ENCODE results near the gene CBLN4.

Gene CBLN4

DNA sequence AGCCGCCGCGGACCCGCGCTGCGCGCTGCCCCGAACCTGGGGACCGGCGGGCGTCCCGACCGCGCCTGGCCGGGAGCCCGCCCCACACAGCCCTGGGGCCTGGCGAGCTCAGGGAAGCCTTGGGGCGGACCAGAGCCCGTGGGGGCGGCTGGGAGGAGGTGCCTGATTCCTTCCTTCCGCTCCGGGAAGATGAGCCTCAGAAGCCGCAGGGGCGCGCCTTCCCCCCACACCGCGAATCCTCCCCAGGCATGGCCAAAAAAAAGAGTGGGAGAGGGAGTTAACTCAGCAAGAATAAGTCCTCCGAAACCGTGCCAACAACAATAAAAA lies at the start of gene CBLN4:
TSS of gene CBLN4 (minus strand) at position 131 of the 327 bp plus-strand sequence. CDS start 1,348 bp downstream, outside the sequence.
- no peak for DNase-seq (ENCODE audit: low read depth, low spot score)

GRCh38 chr20:56043227-56043626 lies 37.9 kb upstream of the CBLN4 start:
- no peak for DNase-seq (ENCODE audit: low read depth, low spot score)

GRCh38 chr20:56032251-56032650 lies 26.9 kb upstream of the CBLN4 start:
- no peak for DNase-seq (ENCODE audit: low read depth, low spot score)

GRCh38 chr20:56018716-56019115 lies 13.4 kb upstream of the CBLN4 start:
- DNase-seq (ENCODE audit: low read depth, low spot score) = no peak

GRCh38 chr20:56018194-56018593 lies 12.9 kb upstream of the CBLN4 start:
- DNase-seq (ENCODE audit: low read depth, low spot score) = no peak

GRCh38 chr20:56017560-56017959 lies 12.2 kb upstream of the CBLN4 start:
- no peak for DNase-seq (ENCODE audit: low read depth, low spot score)

DNA sequence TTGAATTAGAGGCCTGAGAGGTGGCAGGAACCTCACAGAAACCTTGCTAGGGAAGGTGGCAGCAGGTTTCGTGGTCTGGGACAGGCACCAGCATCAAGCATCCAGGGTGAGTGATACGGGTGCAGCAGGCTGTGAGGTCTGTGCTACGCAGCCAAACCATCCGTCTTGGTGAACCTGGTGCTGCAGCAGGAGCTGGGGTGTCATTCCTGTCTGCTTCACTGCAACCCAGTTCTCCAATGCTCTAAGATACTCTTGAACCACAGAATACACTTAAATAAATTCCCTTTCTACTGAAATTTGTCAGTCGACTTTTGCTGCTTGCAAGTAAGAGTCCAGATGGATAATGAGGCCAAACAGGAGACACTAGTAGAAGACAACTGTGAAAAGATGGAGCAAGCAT lies 9.7 kb upstream of the CBLN4 start:
- no peak for DNase-seq (ENCODE audit: low read depth, low spot score)

DNA sequence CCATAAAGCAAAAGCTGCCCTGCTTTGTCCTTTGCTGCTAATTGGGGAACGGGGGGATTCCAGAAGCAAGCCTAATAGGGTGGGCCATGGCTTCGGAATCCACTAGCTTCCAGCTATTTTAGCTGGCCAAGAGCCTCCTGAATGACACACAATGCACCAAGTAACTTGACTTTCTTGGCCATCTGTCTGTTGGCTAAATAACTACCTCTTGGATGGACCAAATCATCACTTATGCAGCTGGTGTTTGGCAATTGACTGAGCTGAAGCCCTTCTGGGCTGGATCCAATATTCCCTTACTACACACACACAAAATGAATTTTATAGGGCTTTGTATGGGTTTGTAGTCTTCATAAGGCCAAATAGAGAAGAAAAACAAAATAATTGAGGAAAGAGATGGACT lies 8.8 kb upstream of the CBLN4 start:
- DNase-seq (ENCODE audit: low read depth, low spot score) = no peak

DNA sequence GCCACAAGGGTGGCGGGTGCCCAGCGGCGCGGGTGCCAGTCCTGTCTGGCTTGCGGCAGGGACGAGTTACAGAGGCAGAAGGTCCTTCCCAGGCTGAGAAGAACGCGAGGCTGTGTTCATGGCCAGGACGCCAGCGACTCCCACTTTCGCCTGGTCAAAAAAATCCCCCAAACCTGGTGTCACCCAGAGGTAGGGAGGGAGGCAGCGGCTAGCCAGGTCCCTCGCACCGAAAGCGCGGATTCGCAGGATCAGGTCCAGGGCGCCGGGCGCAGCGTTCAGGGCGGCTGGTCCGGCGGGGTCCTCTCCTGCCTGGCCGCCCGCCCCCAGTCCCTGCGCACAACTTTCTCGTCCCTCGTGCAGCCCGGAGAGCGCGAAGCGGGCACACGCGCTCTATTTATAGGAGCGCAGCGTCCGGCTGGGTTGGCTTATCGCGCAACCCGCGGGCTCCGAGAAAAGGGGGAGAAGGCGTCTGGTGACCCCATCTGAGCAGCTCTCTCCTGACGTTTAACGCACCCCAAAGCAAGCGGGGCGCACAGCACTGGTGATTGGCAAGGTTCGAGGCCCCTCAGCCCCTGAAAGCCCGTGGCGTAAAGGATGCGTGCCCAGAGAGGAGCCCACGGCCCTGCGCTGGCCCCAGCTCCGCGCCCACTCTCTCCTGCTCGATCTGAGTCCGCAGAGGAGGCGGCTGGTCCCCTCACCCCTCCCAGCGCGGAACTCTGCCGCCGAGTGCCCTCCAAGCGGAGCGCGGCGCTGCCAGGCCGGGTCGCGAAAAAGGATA lies 519 bp downstream of the CBLN4 start:
- DNase-seq (ENCODE audit: low read depth, low spot score) = no peak

DNA sequence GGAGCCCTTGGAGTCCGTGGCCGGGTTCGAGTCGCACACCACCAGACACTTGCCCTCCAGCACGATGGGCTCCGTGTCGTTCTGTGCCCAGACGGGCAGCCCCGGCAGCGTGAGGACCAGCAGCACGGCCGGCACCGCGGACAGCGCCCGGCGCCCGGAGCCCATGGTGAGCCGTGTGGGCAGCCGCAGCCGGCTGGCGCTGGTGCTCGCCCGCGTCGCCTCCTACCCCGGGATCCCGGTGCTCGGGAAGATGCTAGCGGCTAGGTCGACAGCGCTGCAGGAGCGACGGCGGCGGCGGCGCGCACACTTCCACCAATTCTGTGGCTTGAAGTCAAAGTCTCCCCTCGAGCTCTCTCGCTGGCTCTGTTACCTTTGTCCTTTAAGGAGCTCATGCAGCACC lies 1.3 kb downstream of the CBLN4 start:
- DNase-seq (ENCODE audit: low read depth, low spot score) = no peak

DNA sequence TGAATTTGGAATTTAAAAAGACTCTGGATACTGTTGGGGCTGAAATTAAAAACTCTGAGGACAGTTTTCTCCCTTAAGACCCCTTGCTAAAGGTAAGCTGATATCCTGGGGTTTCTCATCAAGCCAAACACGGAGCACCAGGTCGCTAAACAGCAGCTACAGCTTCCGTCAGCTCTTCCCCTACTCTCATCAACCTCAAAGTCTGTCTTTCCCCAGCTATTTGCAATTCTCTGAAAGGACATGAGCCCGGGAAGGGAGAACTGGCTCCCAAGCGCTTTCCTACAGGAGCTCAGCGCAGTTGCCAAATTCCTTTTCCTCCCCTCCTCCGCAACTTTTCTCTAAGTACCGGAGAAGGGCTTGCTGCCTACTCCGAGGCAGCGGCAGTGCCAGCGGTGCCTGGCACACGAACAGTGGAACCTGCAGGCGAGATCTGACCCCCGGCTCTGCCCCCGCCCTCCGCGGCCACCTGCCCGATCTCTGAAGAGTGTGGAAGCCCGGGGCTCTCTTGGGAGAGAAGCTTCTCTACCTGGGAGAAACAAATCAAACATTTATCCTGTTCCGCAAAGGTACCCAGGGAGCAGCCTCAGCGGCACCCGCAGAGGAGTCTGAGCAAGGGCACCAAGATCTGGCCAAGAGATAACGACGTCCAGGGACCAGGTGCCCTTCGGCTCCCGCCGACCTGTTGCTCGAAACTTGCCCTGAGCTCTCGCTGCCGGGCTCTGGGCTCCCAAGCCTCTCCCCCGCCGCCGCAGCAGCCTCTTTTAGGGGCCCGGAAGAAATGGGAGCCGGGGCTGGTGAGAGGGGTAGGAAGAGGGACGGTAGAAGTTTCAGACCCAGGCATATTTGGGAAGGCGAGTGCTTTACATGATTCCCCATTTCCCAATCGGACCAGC lies 2.2 kb downstream of the CBLN4 start:
- no peak for DNase-seq (ENCODE audit: low read depth, low spot score)

- no peak for DNase-seq (ENCODE audit: low read depth, low spot score)
These were observed 3.4 kb downstream of the CBLN4 start for GRCh38 chr20:56001890-56002289.

GRCh38 chr20:56001106-56001785 lies 4.1 kb downstream of the CBLN4 start:
- no peak for DNase-seq (ENCODE audit: low read depth, low spot score)

GRCh38 chr20:55978550-55978949 lies 26.8 kb downstream of the CBLN4 start:
- no peak for DNase-seq (ENCODE audit: low read depth, low spot score)

DNA sequence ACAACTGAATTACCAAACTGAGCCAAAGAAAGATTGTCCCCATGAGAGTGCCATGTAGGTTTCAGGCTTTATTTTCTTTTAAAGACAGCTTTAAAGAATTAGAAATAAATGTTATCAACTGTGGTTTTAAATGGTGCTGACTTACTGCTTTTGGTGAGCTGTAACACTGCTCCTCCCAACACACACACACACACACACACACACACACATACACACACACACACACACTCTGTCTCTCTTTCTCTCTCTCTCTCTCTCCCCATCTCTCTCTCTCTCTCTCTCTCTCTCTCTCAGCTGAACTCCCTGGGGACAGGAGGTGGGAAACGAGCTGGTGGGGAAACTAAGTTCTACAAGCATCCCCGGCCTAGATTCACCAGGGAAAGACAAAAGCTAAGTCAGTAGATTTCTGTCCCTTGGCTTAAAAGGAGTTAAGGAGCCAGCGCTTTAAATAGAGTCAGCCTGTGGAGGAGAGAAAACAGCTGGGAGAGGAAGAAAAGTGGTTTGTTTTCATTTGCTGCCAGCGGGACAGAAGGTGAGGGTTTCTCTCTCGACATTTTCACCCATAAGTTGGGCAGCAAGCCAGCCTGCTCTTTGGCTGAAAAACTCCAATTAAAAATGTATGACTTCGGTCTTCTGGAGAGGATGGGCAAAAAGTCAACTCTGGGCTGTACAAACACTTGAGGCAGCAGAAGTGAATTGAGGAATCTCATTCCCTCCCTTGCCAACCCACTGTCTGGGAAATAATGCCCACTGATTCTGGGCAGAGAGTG lies 27.4 kb downstream of the CBLN4 start:
- DNase-seq (ENCODE audit: low read depth, low spot score) = no peak

GRCh38 chr20:55974491-55975202 lies 30.7 kb downstream of the CBLN4 start:
- DNase-seq (ENCODE audit: low read depth, low spot score) = no peak

GRCh38 chr20:55964790-55965189 lies 40.5 kb downstream of the CBLN4 start:
- no peak for DNase-seq (ENCODE audit: low read depth, low spot score)

- DNase-seq (ENCODE audit: low read depth, low spot score) = no peak
These were observed 43.7 kb downstream of the CBLN4 start for GRCh38 chr20:55961376-55962330.

- no peak for DNase-seq (ENCODE audit: low read depth, low spot score)
These were observed 52.1 kb downstream of the CBLN4 start for GRCh38 chr20:55953201-55953600.

DNA sequence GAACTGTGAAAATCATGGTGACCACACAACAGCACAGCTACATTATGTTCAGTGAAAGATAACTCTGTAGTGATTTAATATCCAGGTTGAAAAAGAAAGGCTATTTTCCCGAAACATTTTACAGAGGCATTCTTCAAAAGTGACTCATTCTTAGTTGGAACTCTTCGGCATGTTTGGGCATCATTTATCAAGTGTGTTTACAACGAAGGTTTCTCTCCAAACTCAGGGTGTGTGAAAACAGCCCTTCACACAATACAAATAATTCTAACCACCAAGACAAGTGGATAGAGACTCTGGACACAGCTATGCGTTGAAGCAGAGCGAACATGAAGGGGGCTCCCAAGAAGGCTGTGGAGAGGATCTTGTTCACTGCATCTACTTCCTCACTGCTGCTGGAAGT lies 57.6 kb downstream of the CBLN4 start:
- DNase-seq (ENCODE audit: low read depth, low spot score) = no peak
